Duodenal mucosa (tissue), 2 donors: ENCODE results near the gene AGAP3.

Experiments used
- H3K27ac ChIP-seq: one replicate; pipeline ENCODE4 v1.7.0; 2013; ENCODE audit warnings: low read depth, low read length
- H3K27me3 ChIP-seq, 2 donors: one replicate each; pipeline ENCODE4 v1.7.0; 2013; ENCODE audit warnings: low read length in 2 of 2, control low read depth in 1 of 2; ENCODE audit not compliant: insufficient read depth in 2 of 2, control insufficient read depth in 1 of 2
- H3K36me3 ChIP-seq, 2 donors: one replicate each; pipeline ENCODE4 v1.7.0; 2013; ENCODE audit warnings: low read length in 2 of 2, control low read depth in 1 of 2; ENCODE audit not compliant: insufficient read depth in 2 of 2, control insufficient read depth in 1 of 2
- H3K4me1 ChIP-seq, 2 donors: one replicate each; pipeline ENCODE4 v1.7.0; 2013; ENCODE audit warnings: low read length in 2 of 2, control low read depth in 1 of 2; ENCODE audit not compliant: insufficient read depth in 2 of 2, control insufficient read depth in 1 of 2
- H3K4me3 ChIP-seq, 2 donors: one replicate each; pipeline ENCODE4 v1.7.0; 2013; ENCODE audit warnings: low read length in 2 of 2, low read depth in 1 of 2
- H3K9ac ChIP-seq, 2 donors: one replicate each; pipeline ENCODE4 v1.7.0; 2013; ENCODE audit warnings: low read length in 2 of 2, low read depth in 1 of 2
- H3K9me3 ChIP-seq, 2 donors: one replicate each; pipeline ENCODE4 v1.7.0; 2013; ENCODE audit warnings: low read length in 2 of 2, control low read depth in 1 of 2; ENCODE audit not compliant: control insufficient read depth in 1 of 2

Gene AGAP3

GRCh38 chr7:151187409-151188251 lies 101.4 kb downstream of the AGAP3 start:
- Histone ChIP-seq H3K27me3 (no peaks in the 10 kb centered on the region), H3K4me3 (no peak overlapping the region), H3K27ac (no peak overlapping the region), H3K9me3 (no peaks in the 10 kb centered on the region), H3K4me1 (no peaks in the 10 kb centered on the region), H3K9ac (no peak overlapping the region), H3K36me3 (no peaks in the 10 kb centered on the region)

GRCh38 chr7:151188252-151188542 lies 101.9 kb downstream of the AGAP3 start:
- Histone ChIP-seq H3K9ac (no peak overlapping the region), H3K4me3 (no peak overlapping the region), H3K4me1 (no peaks in the 10 kb centered on the region), H3K27ac (no peak overlapping the region), H3K9me3 (no peaks in the 10 kb centered on the region), H3K36me3 (no peaks in the 10 kb centered on the region), H3K27me3 (no peaks in the 10 kb centered on the region)

- Histone ChIP-seq H3K9ac (no peak overlapping the region), H3K4me3 (no peak overlapping the region), H3K36me3 (no peaks in the 10 kb centered on the region), H3K27ac (no peak overlapping the region), H3K4me1 (no peaks in the 10 kb centered on the region), H3K9me3 (no peaks in the 10 kb centered on the region), H3K27me3 (no peaks in the 10 kb centered on the region)
Measured at GRCh38 chr7:151189038-151189437, 102.8 kb downstream of the AGAP3 start.

GRCh38 chr7:151191544-151191943 lies 105.3 kb downstream of the AGAP3 start:
- peaks cover 12 to 13% of the 10 kb centered on the region in 2 donors for H3K27me3 ChIP-seq
- H3K9me3 ChIP-seq = no peaks in the 10 kb centered on the region
- no peaks in the 10 kb centered on the region for H3K36me3 ChIP-seq
- H3K27ac ChIP-seq = no peak overlapping the region
- no peak overlapping the region for H3K4me3 ChIP-seq
- no peaks in the 10 kb centered on the region for H3K4me1 ChIP-seq
- H3K9ac ChIP-seq = no peak overlapping the region

GRCh38 chr7:151192002-151192539 lies 105.8 kb downstream of the AGAP3 start:
- H3K4me1 ChIP-seq = no peaks in the 10 kb centered on the region
- no peak overlapping the region for H3K9ac ChIP-seq
- no peak overlapping the region for H3K27ac ChIP-seq
- peaks cover 12 to 18% of the 10 kb centered on the region in 2 donors for H3K27me3 ChIP-seq
- H3K9me3 ChIP-seq = no peaks in the 10 kb centered on the region
- no peaks in the 10 kb centered on the region for H3K36me3 ChIP-seq
- no peak overlapping the region for H3K4me3 ChIP-seq

GRCh38 chr7:151193203-151193978 lies 107.1 kb downstream of the AGAP3 start:
- Histone ChIP-seq H3K27me3 (peaks cover 12 to 18% of the 10 kb centered on the region in 2 donors), H3K4me1 (no peaks in the 10 kb centered on the region), H3K27ac (no peak overlapping the region), H3K9me3 (no peaks in the 10 kb centered on the region), H3K36me3 (no peaks in the 10 kb centered on the region), H3K9ac (no peak overlapping the region), H3K4me3 (no peak overlapping the region)
